OCI-LY3 (cell line): Measurements from ENCODE around the gene KIF18B.
"Not testable (repeated sequence)": the region's sequence is repeated elsewhere in the genome, so short reads cannot be mapped to it uniquely, and the experiment has no call there.

ENCODE experiments used
- EZH2phosphoT487 ChIP-seq: fragments of 200-600 bp; shearing (Covaris generic); IDR thresholded peaks from 2 replicates; pipeline ENCODE4 v1.6.1; 2018; ENCODE audit warnings: antibody characterized with exemption, mixed run types, low read depth
- TF ChIP-seq, protein P1 (sequence below): fragments of 200-600, 300-600 bp; sonication (generic); IDR thresholded peaks from 2 replicates; pipeline ENCODE4 v1.5.1; 2014; ENCODE audit warnings: antibody characterized with exemption, low read length, low read depth

DNA sequence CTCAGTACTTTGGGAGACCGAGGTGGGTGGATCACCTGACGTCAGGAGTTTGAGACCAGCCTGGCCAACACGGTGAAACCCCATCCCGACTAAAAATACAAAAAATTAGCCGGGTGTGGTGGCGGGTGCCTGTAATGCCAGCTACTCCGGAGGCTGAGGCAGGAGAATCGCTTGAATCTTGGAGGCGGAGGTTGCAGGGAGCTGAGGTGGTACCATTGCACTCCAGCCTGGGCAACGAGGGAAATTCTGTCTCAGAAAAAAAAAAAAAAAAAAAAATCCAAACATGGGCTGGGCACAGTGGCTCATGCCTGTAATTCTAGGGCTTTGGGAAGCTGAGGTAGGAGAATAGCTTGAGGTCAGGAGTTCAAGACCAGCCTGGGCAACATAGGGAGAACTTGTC, 1.9 kb downstream of the KIF18B start:
- TF ChIP-seq, protein P1, sequence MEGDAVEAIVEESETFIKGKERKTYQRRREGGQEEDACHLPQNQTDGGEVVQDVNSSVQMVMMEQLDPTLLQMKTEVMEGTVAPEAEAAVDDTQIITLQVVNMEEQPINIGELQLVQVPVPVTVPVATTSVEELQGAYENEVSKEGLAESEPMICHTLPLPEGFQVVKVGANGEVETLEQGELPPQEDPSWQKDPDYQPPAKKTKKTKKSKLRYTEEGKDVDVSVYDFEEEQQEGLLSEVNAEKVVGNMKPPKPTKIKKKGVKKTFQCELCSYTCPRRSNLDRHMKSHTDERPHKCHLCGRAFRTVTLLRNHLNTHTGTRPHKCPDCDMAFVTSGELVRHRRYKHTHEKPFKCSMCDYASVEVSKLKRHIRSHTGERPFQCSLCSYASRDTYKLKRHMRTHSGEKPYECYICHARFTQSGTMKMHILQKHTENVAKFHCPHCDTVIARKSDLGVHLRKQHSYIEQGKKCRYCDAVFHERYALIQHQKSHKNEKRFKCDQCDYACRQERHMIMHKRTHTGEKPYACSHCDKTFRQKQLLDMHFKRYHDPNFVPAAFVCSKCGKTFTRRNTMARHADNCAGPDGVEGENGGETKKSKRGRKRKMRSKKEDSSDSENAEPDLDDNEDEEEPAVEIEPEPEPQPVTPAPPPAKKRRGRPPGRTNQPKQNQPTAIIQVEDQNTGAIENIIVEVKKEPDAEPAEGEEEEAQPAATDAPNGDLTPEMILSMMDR = not testable (repeated sequence)
- TF ChIP-seq EZH2phosphoT487 = not testable (repeated sequence)
